NCI-H146 treated with DMSO at 0.1 percent for 48 hours (cell line): ENCODE measurements around the gene SLC25A40.
"Not testable (repeated sequence)": the region's sequence is repeated elsewhere in the genome, so short reads cannot be mapped to it uniquely, and the experiment has no call there.

Experiments used
- DNase-seq: peaks from one replicate; lab custom pipeline; 2025; ENCODE audit not compliant: unreplicated experiment; lab: John Stamatoyannopoulos, UW

The SLC25A40 gene

GRCh38 chr7:87873328-87873727 lies 2.8 kb downstream of the SLC25A40 start:
- not testable (repeated sequence) for DNase-seq

- DNase-seq = no peak
Measured at GRCh38 chr7:87872346-87872745, 3.8 kb downstream of the SLC25A40 start.

- no peak for DNase-seq
Measured at GRCh38 chr7:87870471-87870870, 5.7 kb downstream of the SLC25A40 start.

DNA sequence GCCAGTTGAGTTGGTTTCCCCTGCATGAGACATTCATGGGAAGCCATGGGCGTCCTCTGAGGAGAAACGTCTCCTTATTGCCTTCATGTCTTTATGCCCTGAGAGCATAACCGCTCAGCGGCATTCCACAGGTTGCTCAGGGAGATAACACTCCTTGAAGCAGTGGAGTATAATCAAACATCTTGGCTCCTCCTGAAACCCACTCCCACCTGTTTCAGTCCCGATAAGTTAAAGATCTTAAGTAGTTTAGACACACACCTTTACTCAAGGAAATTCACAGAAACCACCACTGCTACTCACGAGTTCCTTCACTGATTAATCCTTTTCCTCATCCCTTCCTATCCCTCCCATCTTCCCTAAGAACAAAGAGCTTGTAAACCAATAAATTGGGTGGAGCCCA lies 9.6 kb downstream of the SLC25A40 start:
- DNase-seq = not testable (repeated sequence)

DNA sequence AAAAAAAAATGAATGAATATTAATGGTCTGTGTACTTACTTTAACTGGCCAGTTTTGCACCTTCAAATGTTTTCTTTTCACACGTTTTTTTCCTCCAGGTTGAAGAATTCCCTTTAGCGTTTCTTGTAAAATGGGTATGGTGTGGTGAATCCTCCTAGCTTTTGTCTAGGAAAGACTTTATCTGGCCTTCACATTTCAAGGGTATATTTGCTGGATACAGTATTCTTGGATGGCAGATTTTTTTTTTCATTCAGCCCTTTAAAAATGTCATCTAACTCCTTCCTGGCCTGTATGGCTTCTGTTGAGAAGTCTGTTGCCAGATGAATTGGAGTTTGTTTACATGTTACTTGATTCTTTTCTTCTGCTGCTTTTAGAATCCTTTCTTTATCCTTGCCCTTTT lies 10.1 kb downstream of the SLC25A40 start:
- no peak for DNase-seq

DNA sequence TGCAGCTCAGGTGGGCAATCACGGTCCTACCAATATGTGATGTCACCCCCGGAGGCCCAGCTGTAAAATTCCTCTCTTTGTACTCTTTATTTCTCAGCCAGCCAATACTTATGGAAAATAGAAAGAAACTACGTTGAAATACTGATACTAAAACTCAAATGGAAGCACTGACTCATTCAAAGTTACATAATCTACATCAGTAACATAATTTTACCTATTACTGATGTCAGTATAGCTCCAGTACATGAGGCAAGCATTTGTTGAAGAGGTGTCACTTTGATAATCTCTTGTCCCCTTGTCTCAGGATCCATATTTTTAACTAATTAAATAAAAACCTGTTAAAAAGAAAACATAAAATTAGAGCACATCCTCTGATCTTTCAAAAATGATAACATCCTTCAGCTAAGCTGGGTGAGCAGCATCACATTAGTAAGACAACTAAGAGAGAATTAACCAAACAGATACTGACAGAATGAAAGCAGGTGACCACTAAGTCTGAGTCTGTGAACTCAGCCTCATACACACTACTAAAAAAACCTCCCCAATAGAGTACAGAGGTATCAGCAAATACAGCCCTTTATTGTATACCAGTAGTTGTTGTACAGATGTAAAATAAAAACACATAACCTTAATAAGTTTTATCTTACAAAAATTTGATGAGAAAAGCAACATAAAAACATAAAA lies 17.6 kb downstream of the SLC25A40 start:
- DNase-seq = no peak

DNA sequence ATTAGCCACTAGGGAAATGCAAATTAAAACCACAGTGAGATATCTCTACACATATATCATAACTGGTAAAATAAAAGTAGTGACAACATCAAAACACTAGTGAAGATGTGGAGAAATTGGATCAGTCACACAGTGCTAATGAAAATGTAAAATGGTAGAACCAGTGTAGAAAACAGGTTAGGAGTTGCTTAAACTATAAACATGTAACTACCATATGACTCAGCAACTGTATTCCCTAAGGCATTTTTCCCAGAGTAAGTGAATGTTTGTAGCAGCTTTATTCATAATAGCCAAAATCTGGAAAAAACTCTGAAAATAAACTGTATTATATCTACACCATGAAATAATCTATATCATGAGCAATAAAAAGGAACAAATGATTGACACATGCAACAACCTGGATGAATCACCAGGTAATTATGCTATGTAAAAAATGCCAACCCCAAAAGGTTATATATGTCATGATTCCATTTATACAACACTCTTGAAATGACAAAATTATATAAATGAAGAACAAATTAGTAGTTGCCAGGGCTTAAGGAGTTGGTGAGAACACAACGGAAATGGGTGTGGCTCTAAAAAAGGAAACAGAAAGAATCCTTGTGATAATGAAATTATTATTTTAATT lies 22.8 kb downstream of the SLC25A40 start:
- no peak for DNase-seq

DNA sequence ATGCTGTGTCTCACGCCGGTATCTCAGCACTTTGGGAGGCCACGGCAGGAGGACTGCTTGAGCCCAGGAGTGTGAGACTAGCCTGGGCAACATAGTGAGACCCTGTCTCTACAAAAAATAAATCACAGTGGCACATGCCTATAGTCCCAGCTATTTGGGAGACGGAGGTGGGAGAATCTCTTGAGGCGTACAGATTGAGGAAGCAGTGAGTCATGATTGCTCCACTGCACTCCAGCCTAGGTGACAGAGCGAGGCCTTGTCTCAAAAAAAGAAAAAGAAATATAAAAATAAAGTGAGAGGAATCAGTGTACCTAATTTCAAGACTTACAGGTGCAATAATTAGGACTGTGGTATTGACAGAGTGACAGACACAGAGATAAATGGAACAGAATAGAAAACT lies 23.9 kb downstream of the SLC25A40 start:
- no peak for DNase-seq

DNA sequence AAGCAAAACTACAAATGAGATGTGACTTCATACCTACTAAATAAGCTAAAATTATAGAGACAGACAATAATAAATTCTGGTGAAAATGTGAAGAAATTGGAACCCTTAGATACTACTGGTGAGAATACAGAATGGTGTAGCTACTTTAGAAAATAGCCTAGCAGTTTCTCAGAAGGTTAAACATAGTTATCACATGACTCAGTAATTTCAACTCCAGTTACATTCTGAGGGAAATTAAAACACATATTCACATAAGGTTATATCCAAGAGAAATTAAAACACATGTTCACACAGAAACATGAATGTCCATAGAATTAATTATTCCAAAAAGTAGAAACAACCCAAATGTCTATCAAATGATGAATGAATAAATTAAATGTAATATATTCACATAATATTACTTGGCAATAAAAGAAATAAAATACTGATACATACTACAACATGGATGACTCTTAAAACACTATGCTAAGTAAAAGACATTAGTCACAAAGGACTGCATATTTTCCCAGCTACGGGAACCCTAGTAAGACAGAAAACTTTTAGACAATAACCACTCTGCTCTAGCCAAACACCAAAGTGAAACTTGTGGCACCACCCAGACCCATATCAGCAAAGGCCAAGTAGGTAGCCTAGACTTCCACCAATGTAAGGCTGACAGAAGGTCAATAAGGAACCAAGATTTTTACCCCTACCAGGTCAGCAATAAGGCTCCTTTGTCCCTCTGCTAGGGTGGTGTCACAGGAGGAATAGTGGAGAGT lies 25.1 kb downstream of the SLC25A40 start:
- DNase-seq = no peak

DNA sequence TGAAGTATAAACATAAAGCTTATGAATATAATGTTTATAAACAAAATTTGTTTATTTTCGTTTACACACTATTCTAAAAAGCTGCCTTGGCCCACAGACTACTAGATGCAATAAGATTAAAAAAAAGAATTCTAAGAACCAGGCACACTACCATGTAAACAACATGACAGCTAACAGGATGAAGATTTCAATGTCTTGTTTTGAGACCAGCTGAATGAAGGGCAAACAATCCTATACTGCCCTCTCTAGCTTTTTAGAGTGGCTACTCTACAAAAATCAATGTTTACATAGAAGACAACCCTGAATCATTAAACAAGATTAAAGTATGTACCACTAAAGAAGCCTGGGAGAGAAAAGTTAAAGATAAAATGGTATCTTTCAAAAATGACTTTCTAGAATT lies 38.6 kb downstream of the SLC25A40 start:
- DNase-seq = no peak

DNA sequence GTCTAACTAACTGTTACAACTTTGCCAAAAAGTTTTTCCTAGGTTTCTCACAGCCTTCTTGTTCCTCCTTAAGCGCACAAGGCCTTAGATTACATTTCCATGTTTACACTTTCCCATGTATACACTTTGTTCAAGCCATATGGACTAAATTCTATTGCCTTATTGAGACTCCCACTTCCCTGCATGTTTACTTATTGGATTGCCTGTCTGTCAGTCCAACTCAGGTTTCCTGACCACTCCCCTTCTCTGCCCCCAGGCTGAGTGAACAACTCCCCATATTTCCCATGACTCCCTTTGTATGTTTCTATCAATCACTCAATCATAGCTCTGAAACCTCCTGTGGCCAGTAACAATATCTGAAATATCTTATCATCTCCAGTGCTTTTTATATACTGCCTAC lies 43.0 kb downstream of the SLC25A40 start:
- no peak for DNase-seq

- no peak for DNase-seq
Measured at GRCh38 chr7:87831097-87831496, 45.1 kb downstream of the SLC25A40 start.

DNA sequence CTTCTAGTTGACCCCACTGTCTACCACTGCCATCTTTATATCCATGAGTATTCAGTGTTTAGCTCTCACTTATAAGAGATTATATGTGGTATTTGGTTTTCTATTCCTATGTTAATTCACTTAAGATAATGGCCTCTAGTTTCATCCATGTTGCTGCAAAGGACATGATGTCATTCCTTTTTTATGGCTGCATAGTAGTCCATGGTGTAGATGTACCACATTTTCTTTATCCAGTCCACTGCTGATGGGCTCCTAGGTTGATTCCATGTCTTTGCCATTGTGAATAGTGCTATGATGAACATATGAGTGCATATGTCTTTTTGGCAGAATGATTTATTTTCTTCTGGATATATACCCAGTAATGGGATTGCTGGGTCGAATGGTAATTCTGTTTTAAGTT lies 47.8 kb downstream of the SLC25A40 start:
- not testable (repeated sequence) for DNase-seq

DNA sequence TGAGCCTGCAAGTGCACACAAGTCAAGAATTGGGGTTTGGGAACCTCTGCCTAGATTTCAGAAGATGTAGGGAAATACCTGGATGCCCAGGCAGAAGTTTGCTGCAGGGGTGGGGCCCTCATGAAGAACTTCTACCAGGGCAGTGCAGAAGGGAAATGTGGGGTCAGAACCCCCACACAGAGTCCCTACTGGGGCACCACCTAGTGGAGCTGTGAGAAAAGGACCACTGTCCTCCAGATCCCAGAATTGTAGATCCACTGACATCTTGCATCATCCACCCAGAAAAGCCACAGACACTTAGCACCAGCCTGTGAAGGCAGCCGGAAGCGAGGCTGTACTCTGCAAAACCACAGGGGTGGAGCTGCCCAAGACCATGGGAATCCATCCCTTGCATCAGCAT lies 50.8 kb downstream of the SLC25A40 start:
- not testable (repeated sequence) for DNase-seq

DNA sequence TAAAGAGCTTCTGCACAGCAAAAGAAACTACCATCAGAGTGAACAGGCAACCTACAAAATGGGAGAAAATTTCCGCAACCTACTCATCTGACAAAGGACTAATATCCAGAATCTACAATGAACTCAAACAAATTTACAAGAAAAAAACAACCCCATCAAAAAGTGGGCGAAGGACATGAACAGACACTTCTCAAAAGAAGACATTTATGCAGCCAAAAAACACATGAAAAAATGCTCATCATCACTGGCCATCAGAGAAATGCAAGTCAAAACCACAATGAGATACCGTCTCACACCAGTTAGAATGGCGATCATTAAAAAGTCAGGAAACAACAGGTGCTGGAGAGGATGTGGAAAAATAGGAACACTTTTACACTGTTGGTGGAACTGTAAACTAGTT lies 54.1 kb downstream of the SLC25A40 start:
- not testable (repeated sequence) for DNase-seq

GRCh38 chr7:87818336-87818735 lies 57.8 kb downstream of the SLC25A40 start:
- DNase-seq = no peak

DNA sequence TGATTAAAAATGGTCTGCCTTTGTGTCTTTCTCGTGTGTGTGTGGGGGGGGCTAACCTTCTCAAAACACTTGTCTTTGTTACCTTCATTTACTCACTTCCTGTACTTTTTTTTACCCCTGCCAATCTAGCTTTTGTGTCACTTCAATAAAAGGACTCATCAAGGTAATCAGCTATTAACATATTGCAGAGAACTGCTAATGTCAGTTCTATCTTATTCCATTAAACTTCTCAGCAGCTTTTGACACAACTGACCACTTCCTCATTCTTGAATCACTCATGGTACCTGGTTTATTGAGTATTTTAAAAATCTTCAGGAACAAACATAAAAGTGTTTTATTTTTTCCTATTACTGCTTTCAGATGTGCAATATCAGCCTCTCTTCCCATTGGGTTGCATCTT lies 59.8 kb downstream of the SLC25A40 start:
- DNase-seq = peak; percentile 70

DNA sequence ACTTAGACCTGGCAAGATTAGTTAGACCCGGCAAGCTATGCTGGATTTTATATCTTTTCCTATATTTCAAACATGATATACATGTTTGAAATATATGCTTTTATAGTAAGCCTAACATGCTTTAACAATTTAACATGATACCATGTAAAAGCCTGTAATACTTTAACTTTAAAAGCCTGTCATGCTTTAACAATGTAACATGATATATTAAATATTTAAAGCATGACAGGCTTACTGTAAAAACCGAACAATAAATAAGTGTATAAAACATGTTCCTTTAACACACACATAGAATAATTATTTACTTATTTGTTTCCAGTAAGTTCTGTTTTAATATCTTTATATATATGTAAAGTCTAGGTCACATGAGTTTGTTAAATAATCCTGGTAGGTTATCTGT lies 65.4 kb downstream of the SLC25A40 start:
- no peak for DNase-seq

DNA sequence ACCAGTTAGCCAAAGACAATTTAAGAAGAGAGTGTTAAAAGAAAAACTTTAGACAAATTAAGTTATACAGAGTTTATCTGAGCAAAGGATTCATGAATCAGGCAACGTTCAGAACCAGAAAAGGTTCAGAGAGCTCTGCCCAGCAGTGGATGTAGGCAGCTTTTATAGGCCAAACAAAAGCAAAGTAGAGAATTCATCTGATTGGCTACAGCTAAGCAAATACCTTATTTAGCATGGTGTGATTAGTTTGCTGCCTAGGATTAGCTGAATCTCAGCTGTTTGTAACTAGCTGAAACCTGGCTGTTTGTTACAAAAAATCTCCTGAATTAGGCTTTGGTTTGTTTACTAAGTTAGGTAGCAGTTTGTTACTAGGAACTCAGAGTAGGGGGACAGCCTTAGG lies 66.0 kb downstream of the SLC25A40 start:
- no peak for DNase-seq

- no peak for DNase-seq
Measured at GRCh38 chr7:87806150-87806549, 70.0 kb downstream of the SLC25A40 start.

GRCh38 chr7:87797798-87798403 lies 78.3 kb downstream of the SLC25A40 start:
- DNase-seq = peak; percentile 68

DNA sequence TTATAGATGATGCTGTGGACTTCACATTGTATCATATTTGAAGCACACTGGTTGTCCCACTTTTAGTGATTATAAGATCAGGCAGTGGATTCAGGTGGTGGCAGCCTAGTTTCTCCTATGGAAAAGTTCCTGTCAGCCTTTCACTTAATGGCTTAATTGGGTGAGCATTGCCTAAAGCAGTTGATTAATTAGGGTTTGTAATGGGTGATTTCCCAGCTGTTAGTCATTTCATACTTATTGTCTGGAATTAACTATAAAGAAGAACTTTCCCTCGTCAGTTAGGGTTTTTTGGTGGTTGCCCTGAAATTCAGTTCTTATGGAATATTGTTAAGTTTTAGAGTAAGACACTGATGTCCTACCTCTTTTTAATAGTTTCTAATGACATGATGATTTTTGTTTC lies 78.8 kb downstream of the SLC25A40 start:
- DNase-seq = no peak
